ENCODE data around the gene ARL16.

- TF ChIP-seq CTCF (conservative IDR thresholded peaks at IDR 0.05): no peak
- TF ChIP-seq ZFX (IDR thresholded peaks at IDR 0.05): no peak
Observed at GRCh38 chr17:81697261-81698044, 13.9 kb upstream of the ARL16 start.

Measured in C4-2B (cell line).